ENCODE data around the gene SLC2A4RG. TPM values are rescaled to one million over a fixed set of nuclear protein-coding genes. Genes with fewer than 3 reads are reported as not detected.

The SLC2A4RG gene
- total RNA-seq, 1 donor from 2014 or later, result 12.0 TPM

DNA sequence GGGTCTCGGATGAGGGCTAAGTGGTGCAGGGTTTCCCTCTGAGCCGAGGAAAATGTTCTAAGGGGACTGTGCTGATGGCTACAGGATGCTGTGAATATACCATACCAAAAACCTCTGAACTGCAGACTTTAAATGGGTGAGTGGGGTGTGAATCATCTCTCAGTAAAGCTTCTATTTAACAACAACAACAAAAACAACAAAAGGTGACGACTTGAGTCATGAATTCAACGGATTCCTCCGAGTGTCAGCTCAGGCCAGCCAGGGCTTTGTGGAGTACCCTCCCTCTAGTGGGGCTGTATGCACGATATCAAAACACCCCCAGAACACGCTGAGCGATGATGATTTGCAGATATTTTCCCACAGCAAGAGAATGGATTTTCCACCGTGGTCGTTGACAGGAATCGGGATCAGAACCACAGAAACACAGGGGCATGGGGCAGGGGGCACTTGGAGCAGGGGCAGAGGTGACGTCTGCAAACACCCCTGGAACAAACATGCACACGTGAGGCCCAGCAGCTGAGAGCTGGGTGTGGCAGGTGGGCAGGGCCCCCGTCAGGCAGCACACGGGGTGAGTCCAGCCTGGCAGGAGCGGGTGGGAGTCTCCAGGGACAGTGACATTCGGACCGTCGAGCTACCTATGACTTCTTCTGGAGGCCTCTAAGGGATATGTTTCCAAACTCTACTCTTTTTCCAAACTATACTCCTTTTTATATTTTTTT lies 38.6 kb downstream of the SLC2A4RG start:
- peaks cover 4% of the 10 kb centered on the region for H4K20me1 ChIP-seq (ENCODE audit: low read depth)
- Mint-ChIP-seq H3K36me3 (peaks cover 6% of the 10 kb centered on the region), H3K4me1 (peaks cover 15% of the 10 kb centered on the region), H3K4me3 (no peak overlapping the region), H3K27me3 (ENCODE audit: insufficient read depth, low read depth) (peaks cover 6% of the 10 kb centered on the region), H3K9me3 (no peaks in the 10 kb centered on the region), H3K27ac (no peak overlapping the region)
- H3K36me3 ChIP-seq, result no peaks in the 10 kb centered on the region
- TF ChIP-seq EZH2 (IDR thresholded peaks at IDR 0.05), result no peak
- TF ChIP-seq EZH2phosphoT487 (IDR thresholded peaks at IDR 0.05), result no peak
- TF ChIP-seq, protein P1, sequence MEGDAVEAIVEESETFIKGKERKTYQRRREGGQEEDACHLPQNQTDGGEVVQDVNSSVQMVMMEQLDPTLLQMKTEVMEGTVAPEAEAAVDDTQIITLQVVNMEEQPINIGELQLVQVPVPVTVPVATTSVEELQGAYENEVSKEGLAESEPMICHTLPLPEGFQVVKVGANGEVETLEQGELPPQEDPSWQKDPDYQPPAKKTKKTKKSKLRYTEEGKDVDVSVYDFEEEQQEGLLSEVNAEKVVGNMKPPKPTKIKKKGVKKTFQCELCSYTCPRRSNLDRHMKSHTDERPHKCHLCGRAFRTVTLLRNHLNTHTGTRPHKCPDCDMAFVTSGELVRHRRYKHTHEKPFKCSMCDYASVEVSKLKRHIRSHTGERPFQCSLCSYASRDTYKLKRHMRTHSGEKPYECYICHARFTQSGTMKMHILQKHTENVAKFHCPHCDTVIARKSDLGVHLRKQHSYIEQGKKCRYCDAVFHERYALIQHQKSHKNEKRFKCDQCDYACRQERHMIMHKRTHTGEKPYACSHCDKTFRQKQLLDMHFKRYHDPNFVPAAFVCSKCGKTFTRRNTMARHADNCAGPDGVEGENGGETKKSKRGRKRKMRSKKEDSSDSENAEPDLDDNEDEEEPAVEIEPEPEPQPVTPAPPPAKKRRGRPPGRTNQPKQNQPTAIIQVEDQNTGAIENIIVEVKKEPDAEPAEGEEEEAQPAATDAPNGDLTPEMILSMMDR (IDR thresholded peaks at IDR 0.05), result no peak
- H3K4me1 ChIP-seq, result peaks cover 6% of the 10 kb centered on the region
- H3K79me2 ChIP-seq (ENCODE audit: low read depth), result peaks cover 8% of the 10 kb centered on the region
- no peak overlapping the region for H3K27ac ChIP-seq
- H3K4me2 ChIP-seq, result no peak overlapping the region
- no peaks in the 10 kb centered on the region for H3K9me3 ChIP-seq (ENCODE audit: low read depth)
- H3F3A ChIP-seq (ENCODE audit: low read depth), result peaks cover 15% of the 10 kb centered on the region
- H3K9ac ChIP-seq, result no peak overlapping the region
- no peak overlapping the region for H3K4me3 ChIP-seq
- H3K27me3 ChIP-seq, result no peaks in the 10 kb centered on the region
- no peak for DNase-seq (ENCODE audit: low spot score)
- no peak overlapping the region for H2AFZ ChIP-seq (replicated peaks)

DNA sequence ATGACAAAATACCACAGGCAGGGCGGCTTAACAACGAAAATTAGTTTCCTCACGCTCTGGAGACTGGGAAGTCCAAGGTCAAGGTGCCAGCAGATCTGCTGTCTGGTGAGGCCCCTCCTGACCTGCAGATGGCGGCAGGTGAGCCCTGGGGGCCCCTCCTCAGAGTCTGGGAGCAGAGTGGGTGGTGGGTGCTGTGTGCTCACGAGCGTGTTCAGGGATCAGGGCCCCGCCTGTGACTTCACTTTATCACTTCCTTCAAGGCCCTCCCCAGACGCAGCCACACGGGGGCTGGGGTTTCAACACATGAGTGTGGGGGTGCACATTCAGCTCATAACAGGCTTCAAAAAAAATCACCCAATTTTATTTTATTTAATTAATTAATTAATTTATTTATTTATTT lies 39.3 kb downstream of the SLC2A4RG start:
- Histone ChIP-seq H3F3A (ENCODE audit: low read depth) (peaks cover 15% of the 10 kb centered on the region), H3K4me1 (peaks cover 6% of the 10 kb centered on the region), H3K27me3 (no peaks in the 10 kb centered on the region), H3K4me2 (no peak overlapping the region), H4K20me1 (ENCODE audit: low read depth) (peaks cover 4% of the 10 kb centered on the region), H3K27ac (no peak overlapping the region), H3K9ac (no peak overlapping the region), H3K36me3 (no peaks in the 10 kb centered on the region), H2AFZ (replicated peaks) (no peak overlapping the region), H3K79me2 (ENCODE audit: low read depth) (peaks cover 8% of the 10 kb centered on the region), H3K9me3 (ENCODE audit: low read depth) (no peaks in the 10 kb centered on the region), H3K4me3 (no peak overlapping the region)
- H3K4me3 Mint-ChIP-seq, result no peak overlapping the region
- H3K27me3 Mint-ChIP-seq (ENCODE audit: insufficient read depth, low read depth), result peaks cover 6% of the 10 kb centered on the region
- H3K4me1 Mint-ChIP-seq, result peaks cover 15% of the 10 kb centered on the region
- no peak for DNase-seq (ENCODE audit: low spot score)
- TF ChIP-seq, protein P1 (IDR thresholded peaks at IDR 0.05), result no peak
- TF ChIP-seq EZH2 (IDR thresholded peaks at IDR 0.05), result no peak
- TF ChIP-seq EZH2phosphoT487 (IDR thresholded peaks at IDR 0.05), result no peak
- no peak overlapping the region for H3K27ac Mint-ChIP-seq
- peaks cover 6% of the 10 kb centered on the region for H3K36me3 Mint-ChIP-seq
- no peaks in the 10 kb centered on the region for H3K9me3 Mint-ChIP-seq

DNA sequence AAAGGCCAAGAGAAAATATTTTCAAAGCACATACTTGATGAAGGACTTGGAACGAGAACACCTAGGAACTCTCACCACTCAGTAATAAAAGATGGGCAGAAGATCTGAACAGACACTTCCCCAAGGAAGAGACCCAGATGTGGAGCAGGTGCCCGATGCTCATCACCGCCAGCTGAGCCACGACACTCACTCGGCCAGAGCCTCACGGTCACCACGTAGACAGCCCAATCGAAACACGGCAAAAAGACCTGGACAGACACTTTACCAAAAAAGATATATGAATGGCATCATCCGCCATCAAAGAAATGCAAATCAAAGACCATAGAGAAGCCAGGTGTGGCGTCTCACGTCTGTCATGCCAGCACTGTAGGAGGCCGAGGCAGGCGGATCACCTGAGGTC lies 41.6 kb downstream of the SLC2A4RG start:
- Histone ChIP-seq H3K79me2 (ENCODE audit: low read depth) (peaks cover 8% of the 10 kb centered on the region), H3K27me3 (no peaks in the 10 kb centered on the region), H3K36me3 (no peaks in the 10 kb centered on the region), H3K9me3 (ENCODE audit: low read depth) (no peaks in the 10 kb centered on the region), H3F3A (ENCODE audit: low read depth) (peaks cover 10% of the 10 kb centered on the region), H3K9ac (no peak overlapping the region), H3K4me3 (no peak overlapping the region), H4K20me1 (ENCODE audit: low read depth) (peaks cover 4% of the 10 kb centered on the region), H3K4me2 (no peak overlapping the region), H3K4me1 (peaks cover 8% of the 10 kb centered on the region), H3K27ac (no peak overlapping the region), H2AFZ (replicated peaks) (no peak overlapping the region)
- no peak for TF ChIP-seq EZH2phosphoT487 (IDR thresholded peaks at IDR 0.05)
- Mint-ChIP-seq H3K4me1 (peaks cover 20% of the 10 kb centered on the region), H3K27me3 (ENCODE audit: insufficient read depth, low read depth) (peaks cover 6% of the 10 kb centered on the region), H3K9me3 (no peaks in the 10 kb centered on the region), H3K27ac (no peak overlapping the region), H3K36me3 (peaks cover 6% of the 10 kb centered on the region), H3K4me3 (no peak overlapping the region)
- DNase-seq (ENCODE audit: low spot score), result no peak

DNA sequence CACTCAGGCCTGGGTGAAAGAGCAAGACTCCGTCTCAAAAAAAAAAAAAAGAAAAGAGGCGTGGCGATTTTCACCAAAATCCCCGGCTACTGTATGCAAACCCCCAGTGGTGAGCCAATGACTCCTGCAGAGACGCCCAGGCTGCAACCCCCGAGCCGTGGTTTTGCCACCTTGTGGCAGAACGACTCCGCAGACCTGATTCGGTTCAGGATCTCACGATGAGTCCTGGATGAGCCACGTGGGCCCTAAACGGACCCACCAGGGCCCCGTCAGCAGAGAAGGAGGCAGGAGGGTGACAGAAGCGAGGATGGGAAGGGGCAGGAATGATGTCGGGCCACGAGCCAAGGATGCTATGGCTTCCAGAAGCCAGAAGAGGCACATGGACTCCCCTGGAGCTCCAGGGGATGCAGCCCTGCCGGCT lies 42.5 kb downstream of the SLC2A4RG start:
- H3K9me3 Mint-ChIP-seq, result no peaks in the 10 kb centered on the region
- Histone ChIP-seq H4K20me1 (ENCODE audit: low read depth) (peaks cover 3% of the 10 kb centered on the region), H3K36me3 (no peaks in the 10 kb centered on the region), H3K4me3 (no peak overlapping the region), H3K4me2 (no peak overlapping the region), H3K4me1 (peaks cover 8% of the 10 kb centered on the region), H3K27ac (no peak overlapping the region), H3K27me3 (no peaks in the 10 kb centered on the region), H2AFZ (replicated peaks) (no peak overlapping the region), H3K9ac (no peak overlapping the region), H3K79me2 (ENCODE audit: low read depth) (peaks cover 7% of the 10 kb centered on the region), H3F3A (ENCODE audit: low read depth) (peaks cover 10% of the 10 kb centered on the region), H3K9me3 (ENCODE audit: low read depth) (no peaks in the 10 kb centered on the region)
- H3K27me3 Mint-ChIP-seq (ENCODE audit: insufficient read depth, low read depth), result peaks cover 6% of the 10 kb centered on the region
- peaks cover 2% of the 10 kb centered on the region for H3K36me3 Mint-ChIP-seq
- H3K4me1 Mint-ChIP-seq, result peaks cover 26% of the 10 kb centered on the region
- TF ChIP-seq EZH2 (IDR thresholded peaks at IDR 0.05), result no peak
- TF ChIP-seq, protein P1 (IDR thresholded peaks at IDR 0.05), result no peak
- TF ChIP-seq EZH2phosphoT487 (IDR thresholded peaks at IDR 0.05), result no peak
- no peak overlapping the region for H3K4me3 Mint-ChIP-seq
- no peak for DNase-seq (ENCODE audit: low spot score)
- no peak overlapping the region for H3K27ac Mint-ChIP-seq
